ACHN (cell line): ENCODE data around the gene AK8.
"Not testable (repeated sequence)": the region's sequence is repeated elsewhere in the genome, so short reads cannot be mapped to it uniquely, and the experiment has no call there.

Source experiments
- DNase-seq: peaks from one replicate; pipeline ENCODE4 v3.0.0-alpha.2; 2015
- in situ Hi-C: cut with HindIII; loops from 2 replicates; pipeline ENCODE4 v1.10.0; 2017; ENCODE audit warnings: low sequenced_read_pairs, low pct_ligation_motif_present, low pct_unique_long_range_greater_than_20kb

The AK8 gene

GRCh38 chr9:132789719-132790118 is 88.4 kb downstream of the AK8 start:
- DNase-seq, result no peak
- in situ Hi-C loops, result no loop called here

- no peak for DNase-seq
- in situ Hi-C loops, result no loop called here
Measured at GRCh38 chr9:132788378-132788777, 89.7 kb downstream of the AK8 start.

GRCh38 chr9:132787748-132788159 is 90.3 kb downstream of the AK8 start:
- in situ Hi-C loops, result no loop called here
- DNase-seq, result no peak

DNA sequence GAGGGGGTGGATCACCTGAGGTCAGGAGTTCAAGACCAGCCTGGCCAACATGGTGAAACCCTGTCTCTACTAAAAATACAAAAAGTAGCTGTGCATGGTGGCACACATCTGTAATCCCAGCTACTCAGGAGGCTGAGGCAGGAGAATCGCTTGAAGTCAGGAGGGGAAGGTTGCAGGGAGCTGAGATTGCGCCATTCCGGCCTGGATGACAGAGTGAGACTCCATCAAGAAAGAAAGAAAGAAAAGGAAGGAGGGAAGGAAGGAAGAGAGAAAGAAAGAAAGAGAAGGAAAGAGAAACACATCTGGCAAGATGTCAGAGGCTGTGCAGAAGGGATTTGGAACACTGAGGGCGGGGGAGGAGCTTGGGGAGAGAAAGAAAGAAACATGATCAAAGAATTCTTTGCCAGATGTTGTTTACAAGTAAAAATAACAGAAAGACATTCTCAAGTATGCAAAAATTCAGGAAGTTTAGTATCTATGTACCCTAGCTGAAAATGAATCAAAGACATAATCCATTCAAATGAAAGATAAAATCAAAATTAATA is 93.7 kb downstream of the AK8 start:
- in situ Hi-C loops, result no loop called here
- no peak for DNase-seq

DNA sequence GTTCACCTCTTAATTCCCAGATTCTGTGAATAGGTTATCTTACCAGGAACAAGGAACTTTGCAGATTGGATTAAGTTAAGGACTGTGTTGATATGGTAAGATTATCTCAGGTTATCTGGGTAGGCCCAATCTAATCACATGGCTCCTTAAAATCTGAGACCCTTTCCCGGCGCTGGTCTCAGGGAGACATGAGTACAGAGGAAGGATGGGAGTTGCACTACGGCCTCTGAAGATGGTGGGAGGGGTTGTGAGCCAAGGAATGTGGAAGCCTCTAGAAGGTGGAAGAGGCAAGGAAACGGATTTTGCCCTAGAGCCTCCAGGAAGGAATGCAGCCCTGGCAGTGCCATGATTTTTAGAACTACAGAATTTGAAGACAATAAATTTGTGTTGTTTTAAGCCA is 95.1 kb downstream of the AK8 start:
- DNase-seq, result no peak
- in situ Hi-C loops, result no loop called here

DNA sequence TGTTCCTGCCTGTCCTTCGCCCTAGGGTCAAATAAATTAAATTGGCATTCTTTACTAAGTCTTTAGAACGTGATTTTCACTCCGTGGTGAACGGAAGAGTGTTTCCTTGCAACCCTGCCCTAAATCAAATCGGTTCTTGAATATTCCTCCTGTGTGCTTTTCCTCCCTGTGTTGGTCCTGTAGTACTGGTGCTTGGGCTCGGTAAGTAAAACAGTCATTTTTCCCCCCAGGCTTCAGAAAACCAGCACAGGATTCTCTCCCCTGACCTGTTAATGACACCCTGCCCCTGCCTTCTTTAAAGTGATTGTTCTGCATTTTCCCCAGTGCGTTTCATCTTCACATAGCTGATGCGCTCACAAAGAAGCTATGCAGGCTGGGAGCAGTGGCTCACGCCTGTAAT is 96.0 kb downstream of the AK8 start:
- DNase-seq, result no peak
- in situ Hi-C loops, result no loop called here

DNA sequence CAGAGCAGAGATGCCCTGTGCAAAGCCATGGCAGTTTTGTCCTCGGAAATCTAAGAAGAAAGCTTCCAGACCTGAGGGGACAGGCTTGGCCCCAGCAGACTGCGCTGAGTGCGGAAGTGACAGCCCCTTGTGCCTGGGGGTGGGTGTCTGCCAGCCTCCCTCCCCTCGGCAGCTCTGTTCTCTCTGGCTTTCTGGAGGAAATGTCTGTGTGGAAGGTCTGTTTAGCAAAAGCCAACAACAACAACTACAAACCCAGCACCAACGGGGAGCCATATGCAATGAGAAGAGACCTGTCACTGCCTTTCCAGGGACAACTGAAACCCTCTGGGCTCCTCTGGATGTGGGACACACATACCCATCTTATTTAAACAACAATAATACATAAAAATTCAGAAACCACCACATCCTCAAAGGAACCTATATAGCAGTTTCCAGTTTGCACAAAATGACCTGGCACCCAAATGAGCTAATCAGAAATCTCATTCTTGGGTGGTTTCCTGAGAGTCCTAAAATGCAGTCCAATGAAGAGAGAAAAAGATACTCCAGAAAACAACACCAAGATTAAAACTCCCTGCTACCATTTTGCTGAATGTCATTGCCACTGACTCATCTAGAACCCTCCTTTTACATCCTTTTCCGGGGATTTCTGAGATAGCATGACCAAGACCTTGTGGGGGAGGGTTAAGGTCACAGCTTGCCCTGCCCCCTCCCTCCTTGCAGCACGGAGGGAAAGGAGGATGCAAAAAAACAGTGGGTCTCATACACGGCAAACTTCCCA is 97.7 kb downstream of the AK8 start:
- in situ Hi-C loops, result no loop called here

GRCh38 chr9:132776891-132777290 is 101.2 kb downstream of the AK8 start:
- DNase-seq, result no peak
- in situ Hi-C loops, result no loop called here

More for the DNA sequence above, 97.7 kb downstream of the AK8 start:
- no peak for DNase-seq

- DNase-seq, result no peak
- in situ Hi-C loops, result no loop called here
Measured at GRCh38 chr9:132776268-132776667, 101.8 kb downstream of the AK8 start.

DNA sequence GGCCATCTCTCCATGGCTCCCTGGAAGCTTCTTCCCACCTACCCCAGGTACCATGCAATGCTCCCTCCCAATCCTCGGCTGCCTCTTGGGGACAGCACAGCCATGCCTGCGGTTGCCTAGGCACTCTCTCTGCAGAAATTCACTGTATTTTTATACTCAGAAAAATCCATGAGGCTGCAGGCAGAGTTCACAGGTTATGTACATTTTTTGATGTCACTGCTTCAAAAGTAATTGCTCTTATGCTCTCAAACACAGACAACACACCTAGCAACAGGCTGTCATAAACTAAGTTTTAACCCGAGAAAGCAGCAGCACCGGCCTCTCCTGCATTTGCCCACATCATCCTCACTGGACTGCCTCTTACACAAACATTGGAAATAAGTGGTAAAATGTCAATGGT is 102.4 kb downstream of the AK8 start:
- in situ Hi-C loops, result no loop called here
- no peak for DNase-seq

DNA sequence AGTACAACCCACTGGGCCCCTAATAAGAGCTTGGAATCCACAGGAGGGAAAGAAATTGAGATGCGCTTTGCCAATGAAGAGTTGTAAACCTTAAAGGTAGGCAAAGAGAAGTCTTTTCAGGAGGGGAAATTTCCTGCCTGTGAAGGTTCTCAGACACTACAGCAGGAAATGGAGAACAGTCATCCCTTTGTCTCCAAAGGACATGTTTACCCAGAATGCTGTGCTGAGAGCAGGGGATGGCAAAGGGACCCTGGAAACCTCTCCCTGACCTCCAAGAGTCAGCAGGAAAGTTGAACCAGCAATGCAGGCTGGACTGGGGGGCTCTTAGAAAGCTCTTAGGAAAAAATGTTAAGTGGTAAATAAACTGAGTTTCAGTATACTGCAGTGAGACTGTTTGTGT is 103.2 kb downstream of the AK8 start:
- in situ Hi-C loops, result no loop called here
- DNase-seq, result no peak

DNA sequence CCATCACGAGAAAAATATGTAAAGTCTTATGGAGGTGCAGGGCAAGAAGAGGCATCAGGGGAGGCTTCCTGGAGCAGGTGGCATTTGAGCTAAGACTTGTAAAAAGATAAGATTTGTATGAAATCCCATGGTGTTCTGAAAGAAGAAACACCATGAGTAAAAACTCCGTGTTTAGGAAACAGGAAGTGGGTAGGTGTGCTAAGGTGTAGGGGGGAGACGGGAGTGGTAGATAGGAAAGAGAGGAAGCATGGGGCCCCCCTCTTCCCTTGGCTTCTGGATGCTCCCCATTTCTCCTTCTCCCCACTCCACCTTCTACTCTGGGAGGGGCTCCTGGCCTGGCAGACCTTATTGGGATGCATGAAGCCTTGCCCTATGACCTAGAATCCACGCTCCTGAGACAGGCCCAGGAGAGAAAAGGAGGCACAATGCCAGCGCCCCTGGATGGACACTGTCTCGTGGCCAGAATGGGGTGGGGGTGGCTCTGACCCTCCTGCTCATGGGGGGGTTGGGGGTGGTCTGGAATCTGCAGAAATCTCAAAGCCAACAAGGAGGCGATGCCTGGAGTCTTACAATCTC is 104.2 kb downstream of the AK8 start:
- no peak for DNase-seq
- in situ Hi-C loops, result no loop called here

DNA sequence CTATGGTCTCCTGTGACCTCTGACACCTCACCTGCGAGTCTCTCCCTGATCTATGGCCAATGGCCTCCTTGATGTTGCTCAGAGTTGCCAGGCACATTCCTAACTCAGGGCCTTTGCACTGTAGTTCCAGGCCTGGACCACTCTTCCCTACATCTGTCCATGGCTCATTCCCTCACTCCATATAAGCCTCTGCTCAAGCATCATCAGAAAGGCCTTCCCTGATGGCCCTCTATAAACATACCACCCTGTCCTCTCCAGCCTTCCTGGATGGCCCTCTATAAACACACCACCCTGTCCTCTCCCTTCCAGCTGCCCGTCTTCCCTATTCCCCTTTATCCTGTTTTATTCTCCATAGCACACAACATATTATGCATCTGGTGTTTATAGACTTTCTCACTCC is 105.0 kb downstream of the AK8 start:
- in situ Hi-C loops, result no loop called here
- no peak for DNase-seq

GRCh38 chr9:132771752-132772151 is 106.3 kb downstream of the AK8 start:
- in situ Hi-C loops, DNase-seq: not testable (repeated sequence)

- in situ Hi-C loops, result no loop called here
- DNase-seq, result no peak
Measured at GRCh38 chr9:132770770-132771310, 107.2 kb downstream of the AK8 start.

DNA sequence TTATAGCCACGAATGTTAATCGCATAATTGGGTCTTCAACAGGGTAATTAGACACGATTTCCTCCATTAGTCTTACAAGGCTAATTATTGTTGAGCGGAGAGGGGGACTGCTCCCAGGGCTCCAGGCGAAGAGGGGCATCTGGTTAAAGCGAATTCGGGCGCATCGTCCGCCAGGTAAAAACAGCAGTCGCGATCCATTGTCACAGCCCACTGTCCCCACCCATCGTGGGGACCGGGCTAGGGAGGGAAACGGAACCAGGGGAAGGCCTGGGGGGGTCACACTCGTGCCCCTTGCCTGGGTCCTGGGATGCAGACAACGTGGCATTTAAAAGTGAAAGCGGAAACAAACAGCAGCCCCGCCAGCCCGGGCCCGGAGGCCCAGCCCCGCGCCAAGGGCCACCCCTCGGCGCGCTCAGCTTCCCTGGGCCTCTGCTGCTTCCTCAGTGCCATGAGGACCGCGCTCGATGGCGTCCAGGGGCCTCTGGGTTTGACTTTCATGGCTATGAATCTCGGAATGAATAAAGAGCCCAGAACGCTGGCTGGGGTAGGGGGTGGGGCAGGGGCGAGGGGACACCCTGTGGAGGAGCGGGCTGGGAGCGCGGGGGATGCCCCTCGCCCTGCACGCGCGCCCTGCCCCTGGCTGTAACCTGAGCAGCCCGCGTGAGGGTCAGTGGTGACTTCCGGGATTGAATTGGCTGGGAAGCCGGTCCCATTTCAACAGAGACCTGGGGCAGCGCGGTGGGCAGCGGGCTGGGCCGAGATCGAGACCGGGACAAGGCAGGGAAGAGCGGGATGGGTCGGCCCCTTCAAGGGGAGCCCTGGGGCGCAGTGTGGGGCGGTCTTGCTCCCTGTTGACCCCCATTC is 107.9 kb downstream of the AK8 start:
- in situ Hi-C loops, result no loop called here
- DNase-seq, result peak; percentile 58

DNA sequence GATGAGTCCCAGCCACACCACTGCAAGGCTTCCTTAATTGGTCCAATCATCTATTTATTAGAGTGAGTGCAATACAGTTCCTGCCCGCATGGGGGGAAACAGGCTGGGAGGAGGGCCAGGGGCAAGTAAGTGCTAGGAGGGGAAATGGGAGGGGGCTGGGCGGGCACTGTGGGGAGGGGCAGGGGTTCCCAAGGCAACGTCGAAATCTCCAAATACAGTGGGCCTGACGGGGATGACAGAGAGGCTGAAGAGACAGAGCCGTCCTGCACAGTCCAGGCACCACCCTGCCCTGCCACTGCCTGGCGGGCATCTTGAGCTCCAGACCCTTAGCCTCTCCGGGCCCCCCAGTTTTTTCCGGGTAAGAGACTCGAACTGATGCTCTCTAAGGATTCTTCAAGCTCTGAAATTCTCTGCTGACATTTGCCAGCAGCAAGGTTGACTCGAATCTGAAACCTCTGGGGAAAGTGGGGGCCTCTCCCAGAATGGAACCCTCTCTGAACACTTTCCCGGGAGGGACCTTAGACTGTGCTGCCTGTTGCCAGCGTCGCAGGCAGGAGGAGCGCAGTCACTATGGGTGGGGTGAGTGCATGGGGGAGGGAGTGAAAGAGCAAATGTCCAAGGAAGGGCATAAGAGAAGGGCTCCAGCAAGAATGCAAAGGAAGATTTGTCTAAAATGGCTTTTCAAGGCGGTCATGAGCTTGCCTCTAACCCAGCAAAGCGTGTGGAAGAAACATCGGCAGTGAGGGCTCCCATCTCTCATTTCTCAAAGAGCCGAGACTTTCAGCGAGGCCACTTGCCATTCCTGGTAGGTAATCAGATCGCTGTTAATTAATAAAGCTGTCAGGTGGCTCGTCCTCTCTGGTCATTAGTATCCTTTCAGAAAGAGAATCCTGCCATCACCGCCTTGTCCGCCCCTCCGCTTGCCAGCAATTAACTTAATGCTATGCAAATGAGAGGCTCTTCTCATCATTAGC is 108.9 kb downstream of the AK8 start:
- DNase-seq, result peak; percentile 62
- in situ Hi-C loops, result no loop called here

GRCh38 chr9:132763574-132763973 is 114.5 kb downstream of the AK8 start:
- in situ Hi-C loops, result no loop called here
- no peak for DNase-seq
